Activated CD8-positive, alpha-beta T cell treated with anti-CD3 and anti-CD28 coated beads for 36 hours (primary cell): Measurements from ENCODE around the gene LIN37. TPM values are rescaled to one million over a fixed set of nuclear protein-coding genes. Genes with fewer than 3 reads are reported as not detected.

ENCODE experiments used
- ATAC-seq: fragments of 200-7000 bp; cut with Tn5 transposase; one replicate; pipeline ENCODE4 v1.10.0; 2021; ENCODE audit warnings: mild to moderate bottlenecking, moderate library complexity
- CTCF ChIA-PET: fragments of 350-600 bp; sonication (Branson Sonifier 250); formaldehyde crosslinking; loops from one replicate; lab custom pipeline; 2021; ENCODE audit warnings: antibody characterized with exemption; lab: Charles Lee
- POLR2A ChIA-PET: fragments of 350-600 bp; sonication (Branson Sonifier 250); formaldehyde crosslinking; loops from one replicate; lab custom pipeline; 2021; ENCODE audit warnings: antibody characterized with exemption; lab: Charles Lee
- DNase-seq: peaks from one replicate; pipeline ENCODE4 v3.0.0-alpha.2; 2020
- H3K27ac Mint-ChIP-seq: one replicate; pipeline ENCODE4 v1.8.0; 2021; ENCODE audit warnings: mild to moderate bottlenecking, mixed read lengths
- H3K27me3 Mint-ChIP-seq: one replicate; pipeline ENCODE4 v1.8.0; 2021; ENCODE audit warnings: mixed read lengths
- H3K36me3 Mint-ChIP-seq: one replicate; pipeline ENCODE4 v1.8.0; 2021; ENCODE audit warnings: low read depth, mixed read lengths
- H3K4me1 Mint-ChIP-seq: one replicate; pipeline ENCODE4 v1.8.0; 2021; ENCODE audit warnings: low read depth, mixed read lengths
- H3K4me3 Mint-ChIP-seq: one replicate; pipeline ENCODE4 v1.8.0; 2021; ENCODE audit warnings: mild to moderate bottlenecking, moderate library complexity, mixed read lengths
- H3K9me3 Mint-ChIP-seq: one replicate; pipeline ENCODE4 v1.8.0; 2021; ENCODE audit warnings: mixed read lengths
- intact Hi-C: fragments of 100-400 bp; cut with micrococcal nuclease; formaldehyde crosslinking; loops from one replicate; pipeline ENCODE4 v1.10.0; 2022
- total RNA-seq, 2 experiments: library from RNA; stranded (reverse); gene quantifications; one replicate each; pipeline ENCODE4 v1.2.3, GENCODE V29; 2021
- TF ChIP-seq, protein P1 (sequence below): fragments of 200-600 bp; IDR thresholded peaks from one replicate; pipeline ENCODE4 v1.8.0; 2022; ENCODE audit warnings: antibody characterized with exemption, mild to moderate bottlenecking

Gene LIN37
- total RNA-seq, 2 experiments from 2014 or later, result 4.5 to 7.8 TPM

DNA sequence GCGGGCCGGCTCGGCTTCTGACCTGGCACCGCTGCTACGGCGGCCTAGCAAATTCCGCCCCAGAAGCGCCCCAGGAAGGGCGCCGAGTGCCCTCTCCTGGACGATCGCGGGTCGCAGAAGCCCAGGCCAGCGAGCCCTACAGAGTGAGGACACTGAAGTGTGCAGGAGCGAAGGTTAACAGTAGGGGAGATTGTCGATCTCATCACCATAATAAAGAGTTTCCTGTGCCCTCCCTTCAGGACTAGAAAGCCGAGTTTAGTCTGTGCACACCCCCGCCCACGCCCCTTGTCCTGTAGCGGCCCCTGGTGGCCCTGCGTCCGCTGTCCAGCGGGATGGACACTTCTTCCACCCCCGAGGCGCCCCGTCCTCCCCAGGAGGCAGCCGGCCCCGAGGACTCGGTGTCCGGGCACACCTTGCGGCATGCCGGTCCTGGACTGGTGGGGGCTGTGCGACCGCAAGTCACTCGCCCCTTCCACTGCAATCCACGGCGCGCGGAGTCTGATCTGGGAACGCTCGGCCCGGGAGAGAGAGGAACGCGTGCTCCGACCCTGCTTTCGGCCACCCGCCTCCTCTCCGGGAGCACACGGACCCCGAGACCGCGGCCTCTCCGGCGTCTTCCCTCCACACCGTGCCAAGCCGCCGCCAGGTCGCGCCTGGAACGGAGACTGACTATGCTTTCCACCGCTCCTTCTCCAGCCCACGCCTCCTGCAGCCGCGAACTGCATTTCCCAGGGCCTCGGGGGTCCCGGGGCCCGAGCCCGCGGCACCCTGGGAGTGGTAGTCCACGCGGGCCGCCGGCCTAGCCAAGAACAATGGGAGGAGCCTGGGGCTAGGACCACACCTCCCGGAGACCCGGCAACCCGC, 31.3 kb upstream of the LIN37 start:
- TF ChIP-seq, protein P1, sequence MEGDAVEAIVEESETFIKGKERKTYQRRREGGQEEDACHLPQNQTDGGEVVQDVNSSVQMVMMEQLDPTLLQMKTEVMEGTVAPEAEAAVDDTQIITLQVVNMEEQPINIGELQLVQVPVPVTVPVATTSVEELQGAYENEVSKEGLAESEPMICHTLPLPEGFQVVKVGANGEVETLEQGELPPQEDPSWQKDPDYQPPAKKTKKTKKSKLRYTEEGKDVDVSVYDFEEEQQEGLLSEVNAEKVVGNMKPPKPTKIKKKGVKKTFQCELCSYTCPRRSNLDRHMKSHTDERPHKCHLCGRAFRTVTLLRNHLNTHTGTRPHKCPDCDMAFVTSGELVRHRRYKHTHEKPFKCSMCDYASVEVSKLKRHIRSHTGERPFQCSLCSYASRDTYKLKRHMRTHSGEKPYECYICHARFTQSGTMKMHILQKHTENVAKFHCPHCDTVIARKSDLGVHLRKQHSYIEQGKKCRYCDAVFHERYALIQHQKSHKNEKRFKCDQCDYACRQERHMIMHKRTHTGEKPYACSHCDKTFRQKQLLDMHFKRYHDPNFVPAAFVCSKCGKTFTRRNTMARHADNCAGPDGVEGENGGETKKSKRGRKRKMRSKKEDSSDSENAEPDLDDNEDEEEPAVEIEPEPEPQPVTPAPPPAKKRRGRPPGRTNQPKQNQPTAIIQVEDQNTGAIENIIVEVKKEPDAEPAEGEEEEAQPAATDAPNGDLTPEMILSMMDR, result peak; percentile 91
- Mint-ChIP-seq H3K27me3 (no peaks in the 10 kb centered on the region), H3K36me3 (peaks cover 74% of the 10 kb centered on the region), H3K4me1 (peaks cover 30% of the 10 kb centered on the region), H3K27ac (peak overlapping the region; percentile 100), H3K9me3 (no peaks in the 10 kb centered on the region), H3K4me3 (peak overlapping the region; percentile 83)
- DNase-seq (peak; percentile 97), ATAC-seq (peak; percentile 62)
- CTCF ChIA-PET, result interaction anchor here (1.8 kb wide), 1 partner anchor 22 kb away, joined by 10 read pairs; no protein-coding TSS in a partner anchor
- POLR2A ChIA-PET, result interaction anchor here (0.6 to 9.5 kb wide), 11 partner anchors 11 to 69 kb away, joined by 3 to 215 read pairs (median 19); partner anchors contain the start of genes COX6B1, IGFLR1, LIN37 and PSENEN
- intact Hi-C loops, result loop anchor here (2.0 to 10.0 kb wide), 2 partner anchors 14 to 218 kb away; partner anchors contain the start of gene LRFN3

DNA sequence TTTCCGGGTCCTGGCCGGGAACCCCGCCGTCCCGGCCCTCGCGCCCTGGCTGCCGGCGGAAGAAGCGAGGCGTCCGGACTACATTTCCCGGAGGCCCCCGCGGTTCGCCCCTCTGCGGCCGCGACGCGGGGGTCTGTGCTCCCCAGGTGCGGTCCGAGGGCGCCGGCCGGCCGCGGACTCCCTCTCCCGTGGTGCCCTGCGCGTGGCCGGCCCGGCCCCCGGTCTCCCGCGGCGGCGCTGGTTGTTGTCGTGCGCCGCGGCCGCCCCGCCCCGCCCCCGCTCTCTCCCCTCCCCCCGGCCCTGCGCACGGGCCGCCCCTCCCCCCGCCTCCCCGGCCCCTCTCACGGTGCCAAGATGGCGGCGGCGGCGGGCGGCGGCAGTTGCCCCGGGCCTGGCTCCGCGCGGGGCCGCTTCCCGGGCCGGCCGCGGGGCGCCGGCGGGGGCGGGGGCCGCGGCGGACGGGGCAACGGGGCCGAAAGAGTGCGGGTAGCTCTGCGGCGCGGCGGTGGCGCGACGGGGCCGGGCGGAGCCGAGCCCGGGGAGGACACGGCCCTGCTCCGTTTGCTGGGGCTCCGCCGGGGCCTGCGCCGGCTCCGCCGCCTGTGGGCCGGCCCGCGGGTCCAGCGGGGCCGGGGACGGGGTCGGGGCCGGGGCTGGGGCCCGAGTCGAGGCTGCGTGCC, 30.6 kb upstream of the LIN37 start, which contains the start of gene KMT2B:
Gene KMT2B, plus strand, starts transcription at position 339 of the 680 bp plus-strand sequence. Its CDS starts 16 bp downstream, at position 355.
- ChIA-PET CTCF (interaction anchor here (1.2 to 1.8 kb wide), 3 partner anchors 21 to 25 kb away, joined by 5 to 10 read pairs (median 6); no protein-coding TSS in a partner anchor), POLR2A (interaction anchor here (0.6 to 9.5 kb wide), 14 partner anchors 10 to 165 kb away, joined by 3 to 105 read pairs (median 6); partner anchors contain the start of genes COX6B1, IGFLR1, LIN37 and PSENEN)
- TF ChIP-seq, protein P1, result no peak
- Mint-ChIP-seq H3K36me3 (peaks cover 82% of the 10 kb centered on the region), H3K27ac (peak within 1 kb of the TSS; percentile 100), H3K4me3 (peak within 1 kb of the TSS; percentile 94), H3K9me3 (no peaks in the 10 kb centered on the region), H3K27me3 (no peaks in the 10 kb centered on the region), H3K4me1 (peaks cover 29% of the 10 kb centered on the region)
- ATAC-seq (peak; percentile 0), DNase-seq (no peak)
- intact Hi-C loops, result loop anchor here (2.0 to 10.0 kb wide), 2 partner anchors 15 to 217 kb away; partner anchors contain the start of gene LRFN3

DNA sequence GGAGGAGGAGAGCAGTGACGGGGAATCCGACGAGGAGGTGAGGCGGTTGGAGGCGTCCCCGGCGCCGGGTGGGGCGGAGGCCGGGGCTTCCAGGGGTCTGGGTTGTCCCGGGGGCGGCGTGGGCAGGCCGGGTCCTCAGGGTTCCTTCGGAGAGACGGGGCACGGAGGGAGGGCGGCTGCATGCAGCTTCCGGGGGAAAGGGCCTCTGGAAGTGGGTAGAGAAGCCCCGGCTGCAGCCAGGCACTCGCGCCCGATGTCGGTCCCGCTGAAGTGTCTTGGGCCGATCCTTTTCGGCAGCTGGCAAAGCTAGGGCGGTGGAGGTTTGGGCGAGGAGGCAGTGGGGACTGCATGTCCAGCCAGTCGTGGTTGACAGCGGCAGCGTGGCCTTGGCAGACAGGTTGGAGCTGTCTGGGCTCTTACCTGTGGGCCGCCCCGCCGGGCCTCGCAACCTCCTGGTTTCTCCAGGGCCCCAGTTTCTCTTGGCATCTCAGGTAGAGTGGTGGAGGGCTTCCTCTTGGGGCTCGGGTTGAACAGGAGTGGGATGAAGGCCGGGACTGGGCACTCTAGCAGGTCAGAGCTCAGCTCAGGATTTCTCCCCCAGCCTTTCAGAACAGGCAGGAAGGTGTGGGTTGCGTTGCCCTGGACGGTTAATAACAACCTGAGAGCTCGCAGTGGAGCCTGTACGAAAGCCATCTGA, 29.9 kb upstream of the LIN37 start:
- ChIA-PET POLR2A (interaction anchor here (0.7 to 9.5 kb wide), 16 partner anchors 10 to 164 kb away, joined by 3 to 105 read pairs (median 4); partner anchors contain the start of genes COX6B1, IGFLR1, LIN37 and PSENEN), CTCF (interaction anchor here (0.9 to 1.8 kb wide), 5 partner anchors 16 to 26 kb away, joined by 4 to 10 read pairs (median 5); no protein-coding TSS in a partner anchor)
- Mint-ChIP-seq H3K27ac (peak overlapping the region; percentile 94), H3K4me3 (peak overlapping the region; percentile 94), H3K9me3 (no peaks in the 10 kb centered on the region), H3K27me3 (no peaks in the 10 kb centered on the region), H3K36me3 (peaks cover 85% of the 10 kb centered on the region), H3K4me1 (peaks cover 29% of the 10 kb centered on the region)
- DNase-seq (peak; percentile 82), ATAC-seq (no peak)
- intact Hi-C loops, result loop anchor here (10.0 kb wide), 1 partner anchor 216 kb away; the partner anchor contains the start of gene LRFN3
- TF ChIP-seq, protein P1, result no peak

DNA sequence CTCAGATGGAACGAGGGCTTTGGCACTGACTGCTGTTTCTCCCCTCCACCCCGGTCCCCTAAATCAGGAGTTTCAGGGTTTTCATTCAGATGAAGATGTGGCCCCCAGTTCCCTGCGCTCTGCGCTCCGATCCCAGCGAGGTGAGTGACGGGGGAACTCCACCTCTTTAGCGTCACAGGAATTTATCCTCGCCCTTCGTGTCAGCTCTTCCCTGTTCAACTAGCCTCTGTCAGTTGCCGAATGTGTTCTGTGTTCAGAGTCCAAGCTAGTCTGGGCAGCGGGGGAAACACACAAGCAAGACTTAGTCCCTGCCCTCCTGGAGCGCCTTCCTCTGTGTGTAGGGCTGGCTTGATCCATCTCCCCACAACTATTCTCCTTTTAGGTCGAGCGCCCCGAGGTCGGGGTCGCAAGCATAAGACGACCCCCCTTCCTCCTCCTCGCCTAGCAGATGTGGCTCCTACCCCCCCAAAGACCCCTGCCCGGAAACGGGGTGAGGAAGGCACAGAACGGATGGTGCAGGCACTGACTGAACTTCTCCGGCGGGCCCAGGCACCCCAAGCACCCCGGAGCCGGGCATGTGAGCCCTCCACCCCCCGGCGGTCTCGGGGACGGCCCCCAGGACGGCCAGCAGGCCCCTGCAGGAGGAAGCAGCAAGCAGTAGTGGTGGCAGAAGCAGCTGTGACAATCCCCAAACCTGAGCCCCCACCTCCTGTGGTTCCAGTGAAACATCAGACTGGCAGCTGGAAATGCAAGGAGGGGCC, 28.8 kb upstream of the LIN37 start:
- intact Hi-C loops, result loop anchor here (10.0 kb wide), 1 partner anchor 215 kb away; the partner anchor contains the start of gene LRFN3
- peaks cover 29% of the 10 kb centered on the region for H3K4me1 Mint-ChIP-seq
- no peaks in the 10 kb centered on the region for H3K9me3 Mint-ChIP-seq
- ATAC-seq (no peak), DNase-seq (peak; percentile 33)
- peak overlapping the region; percentile 94 for H3K27ac Mint-ChIP-seq
- POLR2A ChIA-PET, result interaction anchor here (1.0 to 9.5 kb wide), 14 partner anchors 9 to 71 kb away, joined by 3 to 105 read pairs (median 8); partner anchors contain the start of genes COX6B1, IGFLR1, LIN37 and ZBTB32
- H3K36me3 Mint-ChIP-seq, result peaks cover 82% of the 10 kb centered on the region
- no peaks in the 10 kb centered on the region for H3K27me3 Mint-ChIP-seq
- peak overlapping the region; percentile 94 for H3K4me3 Mint-ChIP-seq
- CTCF ChIA-PET, result interaction anchor here (0.6 to 1.8 kb wide), 6 partner anchors 17 to 27 kb away, joined by 3 to 10 read pairs (median 4); no protein-coding TSS in a partner anchor
- TF ChIP-seq, protein P1, result no peak
